Stimulated activated naive CD8-positive, alpha-beta T cell treated with anti-CD3 and anti-CD28 coated beads, Interleukin-15, amount 100 ng/mL, for 72 hours (primary cell): ENCODE results near the gene KRTAP10-7.
"Not testable (repeated sequence)": the region's sequence is repeated elsewhere in the genome, so short reads cannot be mapped to it uniquely, and the experiment has no call there.

Source experiments
- ATAC-seq: fragments of 150-1000 bp; cut with Tn5 transposase; 2 replicates; pipeline ENCODE4 v1.10.0; 2021; ENCODE audit warnings: mild to moderate bottlenecking, moderate library complexity
- DNase-seq, 2 donors: peaks; one replicate each; pipeline ENCODE4 v3.0.0; 2021 to 2022
- H3K27ac Mint-ChIP-seq, 2 donors: one replicate each; pipeline ENCODE4 v1.8.0; 2022; ENCODE audit warnings: mild to moderate bottlenecking in 2 of 2, mixed read lengths in 2 of 2, moderate library complexity in 2 of 2
- H3K27me3 Mint-ChIP-seq: one replicate; pipeline ENCODE4 v1.8.0; 2022; ENCODE audit warnings: mixed read lengths
- H3K4me1 Mint-ChIP-seq: one replicate; pipeline ENCODE4 v1.8.0; 2022; ENCODE audit warnings: mild to moderate bottlenecking, mixed read lengths
- H3K4me3 Mint-ChIP-seq, 2 donors: one replicate each; pipeline ENCODE4 v1.8.0; 2022; ENCODE audit warnings: mild to moderate bottlenecking in 2 of 2, mixed read lengths in 2 of 2, moderate library complexity in 1 of 2
- H3K9me3 Mint-ChIP-seq, 2 donors: one replicate each; pipeline ENCODE4 v1.8.0; 2022; ENCODE audit warnings: mixed read lengths in 2 of 2

Gene KRTAP10-7

GRCh38 chr21:44593598-44594405 is 6.6 kb upstream of the KRTAP10-7 start:
- H3K9me3 Mint-ChIP-seq, result peaks cover 0 to 10% of the 10 kb centered on the region in 2 donors
- H3K4me1 Mint-ChIP-seq, result peaks cover 8% of the 10 kb centered on the region
- no peak for ATAC-seq
- no peak overlapping the region for H3K27ac Mint-ChIP-seq
- no peak for DNase-seq
- H3K4me3 Mint-ChIP-seq, result no peak overlapping the region
- peaks cover 15% of the 10 kb centered on the region for H3K27me3 Mint-ChIP-seq

DNA sequence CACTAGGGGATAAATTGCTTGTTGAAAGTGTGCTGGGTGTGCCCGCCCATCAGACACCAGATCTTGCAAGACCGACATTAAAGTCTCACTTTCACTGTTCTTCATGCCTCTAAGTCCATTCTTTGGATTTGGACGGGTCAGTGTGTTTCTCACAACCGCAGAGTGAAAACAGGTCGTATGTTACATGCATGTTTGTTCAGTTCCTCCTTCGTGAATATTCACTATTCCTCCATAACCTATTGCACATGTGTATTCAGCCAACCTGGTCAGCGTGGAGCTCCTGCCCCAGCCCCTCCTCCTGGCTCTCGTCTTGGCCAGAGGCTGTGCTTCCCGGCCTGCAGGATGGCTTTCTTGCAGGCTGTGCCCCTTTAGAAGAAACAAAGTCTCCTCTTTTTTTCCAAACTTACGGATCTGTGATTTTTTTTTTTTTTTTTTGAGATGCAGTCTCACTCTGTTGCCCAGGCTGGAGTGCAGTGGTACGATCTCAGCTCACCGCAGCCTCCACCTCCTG is 5.9 kb upstream of the KRTAP10-7 start:
- Mint-ChIP-seq H3K27me3 (peaks cover 13% of the 10 kb centered on the region), H3K4me3 (no peak overlapping the region), H3K9me3 (peaks cover 0 to 11% of the 10 kb centered on the region in 2 donors), H3K27ac (no peak overlapping the region), H3K4me1 (peaks cover 8% of the 10 kb centered on the region)
- DNase-seq (no peak), ATAC-seq (no peak)

DNA sequence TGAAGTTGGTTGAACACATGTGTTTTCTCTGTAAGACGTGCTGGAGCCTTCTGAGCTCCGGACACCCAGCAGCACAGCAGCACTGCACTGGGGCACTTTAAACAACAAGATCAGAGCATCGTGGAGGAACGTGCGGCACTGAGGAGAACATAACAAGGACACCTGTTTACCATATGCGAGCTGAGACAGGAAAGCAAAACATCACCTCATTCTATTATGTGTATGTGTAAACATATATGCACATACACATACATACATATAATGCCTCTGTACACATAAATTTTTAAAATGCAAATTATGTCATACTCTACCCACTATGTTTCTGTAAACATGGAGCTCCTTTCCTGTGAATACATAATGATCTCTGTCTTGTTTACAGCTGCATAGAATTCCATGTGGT is 4.9 kb upstream of the KRTAP10-7 start:
- Mint-ChIP-seq H3K9me3 (peaks cover 0 to 11% of the 10 kb centered on the region in 2 donors), H3K27ac (no peak overlapping the region), H3K4me3 (no peak overlapping the region), H3K4me1 (peaks cover 8% of the 10 kb centered on the region), H3K27me3 (peaks cover 9% of the 10 kb centered on the region)
- DNase-seq (no peak), ATAC-seq (no peak)

DNA sequence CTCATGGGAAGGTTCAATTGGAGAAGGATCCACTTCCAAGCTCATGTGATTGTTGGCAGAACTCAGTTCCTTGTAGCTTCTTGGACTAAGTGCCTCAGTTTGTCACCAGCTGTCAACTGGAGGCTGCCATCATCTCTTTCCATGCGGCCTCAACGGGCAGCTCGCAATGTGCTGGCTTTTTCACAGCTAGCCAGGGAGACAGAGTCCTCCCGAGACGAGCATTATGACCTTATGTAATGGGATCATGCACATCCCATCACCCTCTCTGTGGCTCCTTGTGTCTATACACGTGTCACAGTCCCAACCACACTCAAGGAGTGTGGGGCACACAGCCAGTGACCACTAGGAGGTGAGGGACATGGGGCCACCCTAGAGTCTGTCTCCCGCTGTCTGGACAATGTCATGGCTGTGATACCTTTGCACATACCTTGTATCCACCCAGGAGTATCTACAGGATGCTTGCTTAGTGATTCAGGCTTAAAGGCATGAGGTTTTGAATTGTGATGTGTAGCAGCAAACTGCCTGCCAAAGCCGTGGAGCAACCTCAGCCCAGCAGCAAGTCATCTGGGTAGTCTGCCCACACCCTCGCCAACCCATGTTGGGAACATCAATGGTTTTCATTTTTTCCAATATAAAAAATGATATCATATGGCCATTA is 4.2 kb upstream of the KRTAP10-7 start:
- no peak for ATAC-seq
- peaks cover 7% of the 10 kb centered on the region for H3K4me1 Mint-ChIP-seq
- H3K9me3 Mint-ChIP-seq, result peaks cover 0 to 11% of the 10 kb centered on the region in 2 donors
- H3K27me3 Mint-ChIP-seq, result peaks cover 8% of the 10 kb centered on the region
- no peak overlapping the region for H3K27ac Mint-ChIP-seq
- H3K4me3 Mint-ChIP-seq, result no peak overlapping the region
- DNase-seq, result no peak

DNA sequence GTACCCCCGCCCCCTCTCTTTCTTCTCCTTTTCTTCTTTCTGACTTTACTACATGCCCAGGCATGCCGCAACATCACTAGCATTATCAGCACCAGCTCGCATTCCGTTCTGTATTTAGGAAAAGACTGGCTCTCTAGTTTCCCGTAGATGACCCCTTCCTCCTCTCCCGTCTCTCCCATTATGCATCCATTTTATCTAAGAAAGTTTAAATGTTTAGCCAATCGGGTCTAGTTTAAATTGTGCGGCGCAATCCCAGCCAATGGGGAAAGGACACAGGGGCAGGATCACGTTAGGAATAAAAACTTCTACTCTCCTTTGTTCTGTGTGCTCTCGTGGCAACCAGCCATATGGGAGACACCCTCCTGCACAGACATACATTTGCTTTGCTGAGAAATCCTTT is 2.3 kb upstream of the KRTAP10-7 start:
- DNase-seq, result no peak
- Mint-ChIP-seq H3K9me3 (peaks cover 0 to 11% of the 10 kb centered on the region in 2 donors), H3K27me3 (no peaks in the 10 kb centered on the region), H3K4me1 (no peaks in the 10 kb centered on the region), H3K4me3 (no peak overlapping the region), H3K27ac (no peak overlapping the region)
- no peak for ATAC-seq

GRCh38 chr21:44599264-44600029 is 950 bp upstream of the KRTAP10-7 start:
- Mint-ChIP-seq H3K4me1 (no peaks in the 10 kb centered on the region), H3K27me3 (no peaks in the 10 kb centered on the region), H3K4me3 (no peak overlapping the region), H3K27ac (no peak overlapping the region), H3K9me3 (peaks cover 8 to 12% of the 10 kb centered on the region in 2 donors)
- DNase-seq (no peak), ATAC-seq (no peak)

DNA sequence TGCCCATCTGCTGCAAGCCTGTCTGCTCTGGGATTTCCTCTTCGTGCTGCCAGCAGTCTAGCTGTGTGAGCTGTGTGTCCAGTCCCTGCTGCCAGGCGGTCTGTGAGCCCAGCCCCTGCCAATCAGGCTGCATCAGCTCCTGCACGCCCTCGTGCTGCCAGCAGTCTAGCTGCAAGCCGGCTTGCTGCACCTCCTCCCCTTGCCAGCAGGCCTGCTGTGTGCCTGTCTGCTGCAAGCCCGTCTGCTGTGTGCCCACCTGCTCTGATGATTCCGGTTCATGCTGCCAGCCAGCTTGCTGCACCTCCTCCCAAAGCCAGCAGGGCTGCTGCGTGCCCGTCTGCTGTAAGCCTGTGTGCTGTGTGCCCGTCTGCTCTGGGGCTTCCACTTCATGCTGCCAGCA is 694 bp downstream of the KRTAP10-7 start:
- DNase-seq, H3K27ac Mint-ChIP-seq, H3K4me1 Mint-ChIP-seq, ATAC-seq, H3K4me3 Mint-ChIP-seq, H3K27me3 Mint-ChIP-seq: not testable (repeated sequence)
- peaks cover 12 to 20% of the 10 kb centered on the region in 2 donors for H3K9me3 Mint-ChIP-seq

DNA sequence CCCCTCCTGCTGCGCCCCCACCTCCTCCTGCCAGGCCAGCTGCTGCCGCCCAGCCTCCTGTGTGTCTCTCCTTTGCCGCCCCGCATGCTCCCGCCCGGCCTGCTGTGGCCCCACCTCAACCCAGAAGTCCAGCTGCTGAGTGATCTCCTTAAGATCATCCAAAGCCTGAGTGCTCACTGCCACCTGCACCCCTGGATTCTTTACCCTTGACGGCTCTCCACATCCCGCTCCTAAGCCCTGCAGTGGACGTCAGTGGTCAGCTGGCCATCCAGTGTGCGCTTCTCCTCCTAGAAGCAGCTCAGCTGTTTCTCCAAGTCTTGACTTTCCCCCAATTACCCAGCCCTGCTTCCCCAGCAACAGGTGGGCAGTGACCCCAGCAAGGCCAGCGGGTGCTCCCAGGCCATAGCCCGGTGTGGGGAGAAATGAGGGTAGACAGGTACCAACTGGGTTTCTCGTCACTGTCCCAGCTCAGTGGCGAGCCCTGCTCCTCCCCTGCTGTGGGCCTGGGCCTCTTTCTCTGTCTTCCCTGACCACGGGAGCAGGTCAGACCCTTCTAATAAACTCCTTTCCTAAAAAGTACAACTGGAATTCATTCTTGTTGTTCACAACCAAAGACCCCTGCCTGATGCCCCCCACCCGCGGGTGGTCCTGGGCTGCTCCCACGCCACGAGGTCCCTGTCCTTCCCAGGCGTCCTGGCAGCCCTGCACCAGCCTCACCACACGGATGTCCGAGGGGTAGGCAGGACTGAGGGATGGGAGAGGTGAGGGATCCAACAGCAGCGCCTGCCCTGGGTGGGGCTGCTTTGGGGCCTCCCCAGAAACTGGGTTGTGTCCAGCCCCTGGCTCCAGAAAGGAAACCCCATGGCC is 1.4 kb downstream of the KRTAP10-7 start:
- H3K27ac Mint-ChIP-seq, result no peak overlapping the region
- ATAC-seq (no peak), DNase-seq (no peak)
- H3K27me3 Mint-ChIP-seq, result no peaks in the 10 kb centered on the region
- no peaks in the 10 kb centered on the region for H3K4me1 Mint-ChIP-seq
- peaks cover 18 to 20% of the 10 kb centered on the region in 2 donors for H3K9me3 Mint-ChIP-seq
- H3K4me3 Mint-ChIP-seq, result no peak overlapping the region

- Mint-ChIP-seq H3K4me3 (no peak overlapping the region), H3K4me1 (no peaks in the 10 kb centered on the region), H3K27ac (no peak overlapping the region), H3K9me3 (peaks cover 19 to 20% of the 10 kb centered on the region in 2 donors), H3K27me3 (no peaks in the 10 kb centered on the region)
- no peak for ATAC-seq
- DNase-seq, result no peak
These were observed 2.1 kb downstream of the KRTAP10-7 start for GRCh38 chr21:44602463-44602850.

GRCh38 chr21:44603109-44603875 is 2.9 kb downstream of the KRTAP10-7 start:
- DNase-seq, result no peak
- H3K9me3 Mint-ChIP-seq, result peaks cover 15 to 19% of the 10 kb centered on the region in 2 donors
- H3K27me3 Mint-ChIP-seq, result no peaks in the 10 kb centered on the region
- H3K27ac Mint-ChIP-seq, result no peak overlapping the region
- no peaks in the 10 kb centered on the region for H3K4me1 Mint-ChIP-seq
- no peak overlapping the region for H3K4me3 Mint-ChIP-seq
- ATAC-seq, result no peak

- DNase-seq (no peak), ATAC-seq (no peak)
- Mint-ChIP-seq H3K4me3 (no peak overlapping the region), H3K27me3 (no peaks in the 10 kb centered on the region), H3K27ac (peak overlapping the region in 1 of 2 donors; percentile 25), H3K9me3 (peaks cover 12 to 22% of the 10 kb centered on the region in 2 donors), H3K4me1 (no peaks in the 10 kb centered on the region)
These were observed 3.5 kb downstream of the KRTAP10-7 start for GRCh38 chr21:44603911-44604310.

GRCh38 chr21:44606495-44606894 is 6.1 kb downstream of the KRTAP10-7 start:
- no peak for ATAC-seq
- no peak overlapping the region for H3K27ac Mint-ChIP-seq
- DNase-seq, result no peak
- H3K4me3 Mint-ChIP-seq, result no peak overlapping the region
- peaks cover 32 to 48% of the 10 kb centered on the region in 2 donors for H3K9me3 Mint-ChIP-seq
- no peaks in the 10 kb centered on the region for H3K4me1 Mint-ChIP-seq
- no peaks in the 10 kb centered on the region for H3K27me3 Mint-ChIP-seq

DNA sequence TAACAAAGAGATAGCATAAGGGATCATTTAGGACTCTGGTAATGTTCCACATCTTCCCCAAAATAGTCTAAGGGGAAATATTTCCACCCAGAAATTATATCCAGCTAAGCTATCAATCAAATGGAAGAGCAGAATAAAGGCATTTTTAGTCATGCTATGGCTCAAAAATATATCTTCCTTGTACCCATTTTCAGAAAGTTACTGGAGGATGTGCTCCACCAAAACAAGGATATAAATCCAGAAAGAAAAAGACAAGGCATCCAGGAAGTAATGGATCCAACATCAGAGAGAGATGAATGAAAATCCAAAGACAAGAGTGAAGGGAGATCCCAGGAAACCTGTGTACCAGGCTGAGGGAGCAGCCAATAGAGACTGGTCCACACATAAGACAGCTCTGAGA is 8.8 kb downstream of the KRTAP10-7 start:
- no peaks in the 10 kb centered on the region for H3K4me1 Mint-ChIP-seq
- ATAC-seq (no peak), DNase-seq (no peak)
- H3K27ac Mint-ChIP-seq, result no peak overlapping the region
- no peaks in the 10 kb centered on the region for H3K27me3 Mint-ChIP-seq
- no peak overlapping the region for H3K4me3 Mint-ChIP-seq
- H3K9me3 Mint-ChIP-seq, result peaks cover 32 to 54% of the 10 kb centered on the region in 2 donors

GRCh38 chr21:44610157-44610843 is 9.9 kb downstream of the KRTAP10-7 start:
- DNase-seq, H3K4me1 Mint-ChIP-seq, H3K4me3 Mint-ChIP-seq, H3K27me3 Mint-ChIP-seq, H3K27ac Mint-ChIP-seq, ATAC-seq: not testable (repeated sequence)
- H3K9me3 Mint-ChIP-seq, result peaks cover 23 to 48% of the 10 kb centered on the region in 2 donors
